OCI-LY3 (cell line): ENCODE results near the gene MTHFD1L.

Experiments
- CTCF ChIP-seq: fragments of 200-600, 300-600 bp; sonication (generic); IDR thresholded peaks from 2 replicates; pipeline ENCODE4 v1.5.1; 2014; ENCODE audit warnings: antibody characterized with exemption, low read length, low read depth
- EZH2phosphoT487 ChIP-seq: fragments of 200-600 bp; shearing (Covaris generic); IDR thresholded peaks from 2 replicates; pipeline ENCODE4 v1.6.1; 2018; ENCODE audit warnings: antibody characterized with exemption, mixed run types, low read depth

GRCh38 chr6:151095538-151096254 is 230.2 kb downstream of the MTHFD1L start:
- TF ChIP-seq CTCF (no peak), EZH2phosphoT487 (no peak)
